Activated naive CD4-positive, alpha-beta T cell treated with anti-CD3 and anti-CD28 coated beads, Interleukin-2, amount 10 ng/mL, durations not matched to agents 7 days and 5 days (primary cell): ENCODE results near the gene ZFHX2.

ENCODE experiments used
- CTCF ChIA-PET: fragments of 350-600 bp; sonication (Branson Sonifier 250); formaldehyde crosslinking; loops from one replicate; lab custom pipeline; 2021; ENCODE audit warnings: antibody characterized with exemption; lab: Charles Lee
- DNase-seq: peaks from one replicate; pipeline ENCODE4 v3.0.0-alpha.2; 2020
- H3K27ac Mint-ChIP-seq: one replicate; pipeline ENCODE4 v1.8.0; 2021; ENCODE audit warnings: mild to moderate bottlenecking, moderate library complexity, mixed read lengths
- H3K27me3 Mint-ChIP-seq: one replicate; pipeline ENCODE4 v1.8.0; 2021; ENCODE audit warnings: mild to moderate bottlenecking, mixed read lengths
- H3K36me3 Mint-ChIP-seq: one replicate; pipeline ENCODE4 v1.8.0; 2021; ENCODE audit warnings: mixed read lengths
- H3K4me1 Mint-ChIP-seq: one replicate; pipeline ENCODE4 v1.8.0; 2021; ENCODE audit warnings: mixed read lengths
- H3K4me3 Mint-ChIP-seq: one replicate; pipeline ENCODE4 v1.8.0; 2021; ENCODE audit warnings: mild to moderate bottlenecking, moderate library complexity, mixed read lengths
- H3K9me3 Mint-ChIP-seq: one replicate; pipeline ENCODE4 v1.8.0; 2021; ENCODE audit warnings: mixed read lengths

ZFHX2 gene

GRCh38 chr14:23559926-23560520, 8.5 kb upstream of the ZFHX2 start:
- peaks cover 46% of the 10 kb centered on the region for H3K36me3 Mint-ChIP-seq
- H3K4me3 Mint-ChIP-seq: no peak overlapping the region
- H3K27ac Mint-ChIP-seq: no peak overlapping the region
- peaks cover 49% of the 10 kb centered on the region for H3K4me1 Mint-ChIP-seq
- no peaks in the 10 kb centered on the region for H3K27me3 Mint-ChIP-seq
- DNase-seq: no peak
- no peaks in the 10 kb centered on the region for H3K9me3 Mint-ChIP-seq
- CTCF ChIA-PET: interaction anchor here (0.6 to 15.2 kb wide), 20 partner anchors 8 to 274 kb away, joined by 3 to 238 read pairs (median 4); partner anchors contain the start of genes AP1G2, HOMEZ, PABPN1 and PPP1R3E

- no peaks in the 10 kb centered on the region for H3K27me3 Mint-ChIP-seq
- H3K4me3 Mint-ChIP-seq: no peak overlapping the region
- peaks cover 49% of the 10 kb centered on the region for H3K4me1 Mint-ChIP-seq
- CTCF ChIA-PET: interaction anchor here (0.7 to 15.2 kb wide), 14 partner anchors 10 to 290 kb away, joined by 3 to 238 read pairs (median 6); partner anchors contain the start of genes AP1G2, HOMEZ and PABPN1
- peak overlapping the region; percentile 67 for H3K27ac Mint-ChIP-seq
- no peaks in the 10 kb centered on the region for H3K9me3 Mint-ChIP-seq
- H3K36me3 Mint-ChIP-seq: peaks cover 43% of the 10 kb centered on the region
- DNase-seq: peak; percentile 82
Observed at GRCh38 chr14:23559010-23559925, 7.7 kb upstream of the ZFHX2 start.

GRCh38 chr14:23558346-23559009, 6.9 kb upstream of the ZFHX2 start:
- CTCF ChIA-PET: interaction anchor here (0.9 to 15.2 kb wide), 10 partner anchors 8 to 289 kb away, joined by 3 to 238 read pairs (median 8); partner anchors contain the start of gene AP1G2
- Mint-ChIP-seq H3K4me1 (peaks cover 49% of the 10 kb centered on the region), H3K27me3 (no peaks in the 10 kb centered on the region), H3K4me3 (no peak overlapping the region), H3K9me3 (no peaks in the 10 kb centered on the region), H3K36me3 (peaks cover 39% of the 10 kb centered on the region), H3K27ac (peak overlapping the region; percentile 80)
- no peak for DNase-seq

GRCh38 chr14:23557946-23558345, 6.4 kb upstream of the ZFHX2 start:
- H3K27me3 Mint-ChIP-seq: no peaks in the 10 kb centered on the region
- H3K27ac Mint-ChIP-seq: peak overlapping the region; percentile 80
- H3K9me3 Mint-ChIP-seq: no peaks in the 10 kb centered on the region
- CTCF ChIA-PET: interaction anchor here (1.2 to 15.2 kb wide), 6 partner anchors 9 to 78 kb away, joined by 4 to 238 read pairs (median 32); partner anchors contain the start of gene AP1G2
- peaks cover 48% of the 10 kb centered on the region for H3K4me1 Mint-ChIP-seq
- DNase-seq: no peak
- H3K36me3 Mint-ChIP-seq: peaks cover 36% of the 10 kb centered on the region
- peak overlapping the region; percentile 61 for H3K4me3 Mint-ChIP-seq

- CTCF ChIA-PET: interaction anchor here (1.2 to 15.2 kb wide), 5 partner anchors 9 to 77 kb away, joined by 5 to 238 read pairs (median 38); partner anchors contain the start of gene AP1G2
Observed at GRCh38 chr14:23557521-23557920, 6.0 kb upstream of the ZFHX2 start.

GRCh38 chr14:23556700-23557440, 5.3 kb upstream of the ZFHX2 start:
- Mint-ChIP-seq H3K9me3 (no peaks in the 10 kb centered on the region), H3K27ac (peak overlapping the region; percentile 91), H3K4me1 (peaks cover 48% of the 10 kb centered on the region), H3K27me3 (no peaks in the 10 kb centered on the region), H3K36me3 (peaks cover 30% of the 10 kb centered on the region), H3K4me3 (peak overlapping the region; percentile 95)
- CTCF ChIA-PET: interaction anchor here (1.2 to 15.2 kb wide), 3 partner anchors 11 to 77 kb away, joined by 5 to 238 read pairs (median 51); partner anchors contain the start of gene AP1G2
- no peak for DNase-seq

More at GRCh38 chr14:23557521-23557920, 6.0 kb upstream of the ZFHX2 start:
- Mint-ChIP-seq H3K9me3 (no peaks in the 10 kb centered on the region), H3K4me3 (peak overlapping the region; percentile 61), H3K27ac (peak overlapping the region; percentile 80), H3K27me3 (no peaks in the 10 kb centered on the region), H3K4me1 (peaks cover 47% of the 10 kb centered on the region), H3K36me3 (peaks cover 33% of the 10 kb centered on the region)
- DNase-seq: no peak

- H3K4me1 Mint-ChIP-seq: peaks cover 51% of the 10 kb centered on the region
- peak; percentile 97 for DNase-seq
- no peaks in the 10 kb centered on the region for H3K27me3 Mint-ChIP-seq
- peak within 1 kb of the TSS; percentile 95 for H3K4me3 Mint-ChIP-seq
- no peaks in the 10 kb centered on the region for H3K9me3 Mint-ChIP-seq
- H3K36me3 Mint-ChIP-seq: peaks cover 25% of the 10 kb centered on the region
- H3K27ac Mint-ChIP-seq: peak within 1 kb of the TSS; percentile 91
- CTCF ChIA-PET: interaction anchor here (0.6 to 15.2 kb wide), 5 partner anchors 11 to 1461 kb away, joined by 3 to 238 read pairs (median 5); partner anchors contain the start of gene AP1G2
Observed at GRCh38 chr14:23555882-23556699, 4.5 kb upstream of the ZFHX2 start, which contains the start of gene THTPA. Gene THTPA, plus strand, starts transcription at chr14:23556271. Its CDS starts 487 bp downstream, at chr14:23556758.

GRCh38 chr14:23555533-23555881, 3.9 kb upstream of the ZFHX2 start:
- CTCF ChIA-PET: interaction anchor here (0.6 to 15.2 kb wide), 3 partner anchors 12 to 1460 kb away, joined by 3 to 238 read pairs (median 4); partner anchors contain the start of gene AP1G2
- Mint-ChIP-seq H3K27me3 (no peaks in the 10 kb centered on the region), H3K4me1 (peaks cover 51% of the 10 kb centered on the region), H3K9me3 (no peaks in the 10 kb centered on the region), H3K27ac (peak overlapping the region; percentile 91), H3K4me3 (peak overlapping the region; percentile 95), H3K36me3 (peaks cover 21% of the 10 kb centered on the region)
- DNase-seq: no peak

- Mint-ChIP-seq H3K36me3 (no peaks in the 10 kb centered on the region), H3K4me3 (no peak overlapping the region), H3K27me3 (no peaks in the 10 kb centered on the region), H3K4me1 (peaks cover 20% of the 10 kb centered on the region), H3K9me3 (no peaks in the 10 kb centered on the region), H3K27ac (no peak overlapping the region)
- CTCF ChIA-PET: no interaction called here
- DNase-seq: no peak
Observed at GRCh38 chr14:23550812-23551265, 726 bp downstream of the ZFHX2 start.

GRCh38 chr14:23550131-23550811, 1.3 kb downstream of the ZFHX2 start:
- H3K4me1 Mint-ChIP-seq: peaks cover 16% of the 10 kb centered on the region
- no peak overlapping the region for H3K4me3 Mint-ChIP-seq
- no peaks in the 10 kb centered on the region for H3K36me3 Mint-ChIP-seq
- no peaks in the 10 kb centered on the region for H3K27me3 Mint-ChIP-seq
- CTCF ChIA-PET: interaction anchor here (0.9 to 3.3 kb wide), 2 partner anchors 9 to 564 kb away, joined by 4 to 25 read pairs; no protein-coding TSS in a partner anchor
- no peaks in the 10 kb centered on the region for H3K9me3 Mint-ChIP-seq
- no peak for DNase-seq
- H3K27ac Mint-ChIP-seq: no peak overlapping the region

- CTCF ChIA-PET: interaction anchor here (0.7 to 3.3 kb wide), 2 partner anchors 11 to 70 kb away, joined by 3 to 25 read pairs; no protein-coding TSS in a partner anchor
- peaks cover 10% of the 10 kb centered on the region for H3K4me1 Mint-ChIP-seq
Observed at GRCh38 chr14:23548351-23549318, 2.9 kb downstream of the ZFHX2 start.

More at GRCh38 chr14:23548351-23549318, 2.9 kb downstream of the ZFHX2 start:
- Mint-ChIP-seq H3K9me3 (no peaks in the 10 kb centered on the region), H3K36me3 (no peaks in the 10 kb centered on the region), H3K4me3 (no peak overlapping the region), H3K27me3 (no peaks in the 10 kb centered on the region), H3K27ac (no peak overlapping the region)
- no peak for DNase-seq
